Prostate gland (tissue), 2 donors: ENCODE measurements around the gene CXCL5. TPM values are rescaled to one million over a fixed set of nuclear protein-coding genes. Genes with fewer than 3 reads are reported as not detected.

Source experiments
- DNase-seq: peaks from one replicate; pipeline ENCODE4 v3.0.0-alpha.2; 2019; ENCODE audit warnings: low spot score
- H3K27ac ChIP-seq, 2 donors: fragments of 200-600 bp; sonication (generic); 2 replicates each; pipeline ENCODE4 v1.5.1; 2017 to 2019
- H3K27me3 ChIP-seq: fragments of 200-600 bp; sonication (generic); replicated peaks from 2 replicates; pipeline ENCODE4 v1.5.1; 2019; ENCODE audit not compliant: insufficient read depth
- H3K36me3 ChIP-seq, 2 donors: fragments of 200-600 bp; sonication (generic); 1 replicate in 1 of 2; 2 replicates in 1 of 2; pipeline versions ENCODE4 v1.5.1 to v1.8.1; 2017 to 2019
- H3K4me1 ChIP-seq: fragments of 200-600 bp; sonication (generic); replicated peaks from 2 replicates; pipeline ENCODE4 v1.5.1; 2019
- H3K4me3 ChIP-seq, 2 donors: fragments of 200-600 bp; sonication (generic); 2 replicates each; pipeline ENCODE4 v1.5.1; 2017 to 2019
- H3K9me3 ChIP-seq: fragments of 200-600 bp; sonication (generic); 2 replicates; pipeline ENCODE4 v1.5.1; 2017
- CTCF ChIP-seq, 4 experiments: fragments of 200-600 bp in 2 of 4; fragments of 450-650 bp in 2 of 4; sonication (generic) in 2 of 4; IDR thresholded peaks; 1 replicate in 3 of 4; 2 replicates in 1 of 4; pipeline ENCODE4 v1.5.1; 2016 to 2019; ENCODE audit warnings: antibody characterized with exemption in 4 of 4, mild to moderate bottlenecking in 2 of 4, moderate library complexity in 2 of 4
- POLR2A ChIP-seq: fragments of 450-650 bp; IDR thresholded peaks from one replicate; pipeline ENCODE4 v1.6.1; 2016; ENCODE audit warnings: antibody characterized with exemption, mild to moderate bottlenecking
- POLR2AphosphoS5 ChIP-seq: sonication (generic); formaldehyde crosslinking; IDR thresholded peaks from one replicate; pipeline ENCODE4 v1.6.1; 2017; ENCODE audit warnings: antibody characterized with exemption
- WGBS: methylation state at CpG from one replicate; pipeline ENCODE4 v1.1.5; 2018; 5-methylcytosine and 5-hydroxymethylcytosine counted together
- intact Hi-C: fragments of 100-400 bp; cut with DNase I; formaldehyde crosslinking; loops from one replicate; pipeline ENCODE4 v1.14.2; 2022
- total RNA-seq, 2 donors: library from RNA; depleted of rRNA; stranded (reverse); fragments of >200 nt; gene quantifications; one replicate each; pipeline ENCODE4 v1.1.0, GENCODE V29; 2016

CXCL5 gene
- total RNA-seq, 2 donors from 2014 or later, result 0.14 to 0.57 TPM

- H3K4me1 ChIP-seq, result no peaks in the 10 kb centered on the region
- 100% methylated on average over 1 of the region's 1 CpG for WGBS
Measured at GRCh38 chr4:74028504-74028903, 30.0 kb upstream of the CXCL5 start.

GRCh38 chr4:74023709-74024108, 25.2 kb upstream of the CXCL5 start:
- TF ChIP-seq POLR2AphosphoS5 (no peak), CTCF (IDR thresholded peaks at IDR 0.05) (no peak), POLR2A (no peak)
- Histone ChIP-seq H3K9me3 (no peaks in the 10 kb centered on the region), H3K4me3 (no peak overlapping the region), H3K27ac (no peak overlapping the region), H3K4me1 (no peaks in the 10 kb centered on the region), H3K36me3 (no peaks in the 10 kb centered on the region), H3K27me3 (no peaks in the 10 kb centered on the region)
- no peak for DNase-seq
- WGBS, result 75% methylated on average over 2 of the region's 2 CpGs
- intact Hi-C loops, result no loop called here

More at GRCh38 chr4:74028504-74028903, 30.0 kb upstream of the CXCL5 start:
- Histone ChIP-seq H3K4me3 (no peak overlapping the region), H3K36me3 (no peaks in the 10 kb centered on the region), H3K27ac (no peak overlapping the region), H3K27me3 (no peaks in the 10 kb centered on the region), H3K9me3 (no peaks in the 10 kb centered on the region)
- intact Hi-C loops, result no loop called here
- DNase-seq, result no peak
- TF ChIP-seq CTCF (IDR thresholded peaks at IDR 0.05) (no peak), POLR2AphosphoS5 (no peak), POLR2A (no peak)

GRCh38 chr4:74021601-74022000, 23.1 kb upstream of the CXCL5 start:
- no peaks in the 10 kb centered on the region for H3K9me3 ChIP-seq
- H3K4me3 ChIP-seq, result no peak overlapping the region
- no peak overlapping the region for H3K27ac ChIP-seq
- DNase-seq, result no peak
- no peaks in the 10 kb centered on the region for H3K27me3 ChIP-seq
- intact Hi-C loops, result no loop called here
- H3K4me1 ChIP-seq, result no peaks in the 10 kb centered on the region
- 67% methylated on average over 2 of the region's 2 CpGs for WGBS
- H3K36me3 ChIP-seq, result no peaks in the 10 kb centered on the region
- no peak for TF ChIP-seq POLR2AphosphoS5
- no peak for TF ChIP-seq POLR2A
- TF ChIP-seq CTCF (IDR thresholded peaks at IDR 0.05), result no peak

GRCh38 chr4:74018771-74019170, 20.3 kb upstream of the CXCL5 start:
- intact Hi-C loops, result no loop called here
- WGBS, result 58% methylated on average over 3 of the region's 3 CpGs
- H3K4me3 ChIP-seq, result no peak overlapping the region
- no peaks in the 10 kb centered on the region for H3K9me3 ChIP-seq
- no peak overlapping the region for H3K27ac ChIP-seq
- H3K36me3 ChIP-seq, result no peaks in the 10 kb centered on the region
- no peaks in the 10 kb centered on the region for H3K27me3 ChIP-seq
- no peaks in the 10 kb centered on the region for H3K4me1 ChIP-seq
- no peak for DNase-seq
- TF ChIP-seq CTCF (IDR thresholded peaks at IDR 0.05) (no peak), POLR2A (no peak), POLR2AphosphoS5 (no peak)

GRCh38 chr4:74018116-74018515, 19.6 kb upstream of the CXCL5 start:
- Histone ChIP-seq H3K4me1 (no peaks in the 10 kb centered on the region), H3K4me3 (no peak overlapping the region), H3K9me3 (no peaks in the 10 kb centered on the region), H3K27me3 (no peaks in the 10 kb centered on the region), H3K36me3 (no peaks in the 10 kb centered on the region), H3K27ac (no peak overlapping the region)
- intact Hi-C loops, result no loop called here
- DNase-seq, result no peak
- TF ChIP-seq POLR2AphosphoS5 (no peak), POLR2A (no peak), CTCF (IDR thresholded peaks at IDR 0.05) (no peak)
